Right lobe of liver (tissue), 4 donors: ENCODE measurements around the gene DDC.

Experiments
- CTCF ChIP-seq, 4 donors: fragments of 200-600 bp in 3 of 4; fragments of 450-650 bp in 1 of 4; IDR thresholded peaks; one replicate each; pipeline versions ENCODE4 v1.5.1 to v1.8.0; 2016 to 2022; ENCODE audit warnings: antibody characterized with exemption in 4 of 4, mild to moderate bottlenecking in 2 of 4
- POLR2A ChIP-seq: fragments of 450-650 bp; IDR thresholded peaks from one replicate; pipeline ENCODE4 v1.6.1; 2017; ENCODE audit warnings: antibody characterized with exemption, mild to moderate bottlenecking
- donor health status: DM: no; HTN: no; CAD: no.
- donor health status: DM: no; HTN: no; CAD: no.
- donor health status: DM: no; HTN: yes; CAD: no.

GRCh38 chr7:50455658-50456057, 109.5 kb downstream of the DDC start:
- TF ChIP-seq POLR2A: no peak
- TF ChIP-seq CTCF (IDR thresholded peaks at IDR 0.05): no peak
